22Rv1 (cell line): ENCODE data around the gene SCARF1.

Experiments
- ZFX ChIP-seq: fragments of 450-650 bp; IDR thresholded peaks from 2 replicates; pipeline ENCODE4 v1.6.1; 2017; ENCODE audit warnings: antibody characterized with exemption, borderline replicate concordance
- TF ChIP-seq, protein P1 (sequence below): fragments of 450-650 bp; IDR thresholded peaks from 2 replicates; pipeline ENCODE4 v1.5.1; 2017; ENCODE audit warnings: mild to moderate bottlenecking

DNA sequence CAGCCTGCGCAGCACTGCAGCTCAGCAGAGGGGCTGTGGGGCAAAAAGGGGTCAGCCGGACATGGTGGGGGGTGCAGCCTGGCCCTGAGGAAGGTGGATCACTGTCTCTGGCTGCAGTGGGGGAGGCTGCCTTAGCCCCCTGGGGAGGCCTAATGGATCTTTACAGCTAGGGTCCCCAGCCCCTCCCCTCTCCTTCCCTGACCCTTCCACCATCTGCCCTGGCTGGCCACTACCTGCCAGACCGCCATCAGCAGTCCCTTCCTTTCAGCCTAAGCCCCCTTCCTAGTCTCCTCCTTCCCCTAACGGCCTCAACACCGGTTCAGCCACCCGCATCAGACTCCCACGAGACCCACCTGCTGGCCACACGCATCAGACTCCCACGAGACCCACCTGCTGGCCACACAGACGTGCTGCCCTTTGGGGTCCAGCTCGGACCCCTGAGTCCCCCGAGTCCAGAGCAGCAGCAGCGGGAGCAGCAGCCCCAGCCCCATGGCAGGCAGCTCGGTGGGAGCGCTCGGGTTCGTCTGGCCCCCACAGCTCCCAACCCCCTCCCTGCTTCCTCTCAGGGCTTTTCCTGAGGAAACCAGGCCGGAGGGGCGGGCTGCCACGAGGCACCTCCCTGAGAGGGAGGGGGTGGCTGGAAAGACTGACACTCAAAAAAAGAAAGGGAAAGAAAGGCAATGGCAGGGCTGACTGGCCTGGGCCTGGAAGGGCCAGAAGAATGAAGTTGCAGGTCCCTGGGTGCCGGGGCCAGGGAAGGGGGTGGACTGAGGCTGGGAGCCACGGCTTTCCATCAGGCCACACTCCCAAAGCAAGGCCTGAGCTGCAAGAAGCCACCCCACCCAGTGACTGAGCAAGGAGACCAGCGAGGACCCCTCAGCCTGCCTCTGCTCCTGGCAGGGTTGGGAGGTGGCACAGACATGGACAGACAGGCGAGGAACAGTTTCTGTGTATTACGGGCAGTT lies at the start of gene SCARF1:
- TF ChIP-seq, protein P1, sequence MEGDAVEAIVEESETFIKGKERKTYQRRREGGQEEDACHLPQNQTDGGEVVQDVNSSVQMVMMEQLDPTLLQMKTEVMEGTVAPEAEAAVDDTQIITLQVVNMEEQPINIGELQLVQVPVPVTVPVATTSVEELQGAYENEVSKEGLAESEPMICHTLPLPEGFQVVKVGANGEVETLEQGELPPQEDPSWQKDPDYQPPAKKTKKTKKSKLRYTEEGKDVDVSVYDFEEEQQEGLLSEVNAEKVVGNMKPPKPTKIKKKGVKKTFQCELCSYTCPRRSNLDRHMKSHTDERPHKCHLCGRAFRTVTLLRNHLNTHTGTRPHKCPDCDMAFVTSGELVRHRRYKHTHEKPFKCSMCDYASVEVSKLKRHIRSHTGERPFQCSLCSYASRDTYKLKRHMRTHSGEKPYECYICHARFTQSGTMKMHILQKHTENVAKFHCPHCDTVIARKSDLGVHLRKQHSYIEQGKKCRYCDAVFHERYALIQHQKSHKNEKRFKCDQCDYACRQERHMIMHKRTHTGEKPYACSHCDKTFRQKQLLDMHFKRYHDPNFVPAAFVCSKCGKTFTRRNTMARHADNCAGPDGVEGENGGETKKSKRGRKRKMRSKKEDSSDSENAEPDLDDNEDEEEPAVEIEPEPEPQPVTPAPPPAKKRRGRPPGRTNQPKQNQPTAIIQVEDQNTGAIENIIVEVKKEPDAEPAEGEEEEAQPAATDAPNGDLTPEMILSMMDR, result no peak
- no peak for TF ChIP-seq ZFX
